ENCODE data around the gene PDGFA.

The PDGFA gene

GRCh38 chr7:519484-520390, at the start of gene PDGFA:
Gene PDGFA, minus strand, starts transcription at chr7:519846. Its CDS starts 845 bp downstream, at chr7:519001.
- DNase-seq (ENCODE audit: low spot score): no peak
- peak within 1 kb of the TSS; percentile 95 to 100 for H3K27ac ChIP-seq
- H3K4me3 ChIP-seq: peak within 1 kb of the TSS; percentile 90
- peak; percentile 18 for TF ChIP-seq CTCF (IDR thresholded peaks at IDR 0.05)

GRCh38 chr7:568031-568951, 48.6 kb upstream of the PDGFA start:
- no peak for TF ChIP-seq CTCF (IDR thresholded peaks at IDR 0.05)
- no peak for DNase-seq (ENCODE audit: low spot score)
- peak overlapping the region; percentile 29 for H3K4me3 ChIP-seq
- peak overlapping the region; percentile 66 to 87 for H3K27ac ChIP-seq

GRCh38 chr7:567305-567883, 47.7 kb upstream of the PDGFA start:
- no peak for DNase-seq (ENCODE audit: low spot score)
- Histone ChIP-seq H3K27ac (peak overlapping the region; percentile 66 to 87), H3K4me3 (no peak overlapping the region)
- no peak for TF ChIP-seq CTCF (IDR thresholded peaks at IDR 0.05)

GRCh38 chr7:566100-566499, 46.5 kb upstream of the PDGFA start:
- Histone ChIP-seq H3K4me3 (no peak overlapping the region), H3K27ac (no peak overlapping the region)
- TF ChIP-seq CTCF (IDR thresholded peaks at IDR 0.05): no peak
- DNase-seq (ENCODE audit: low spot score): no peak

- H3K4me3 ChIP-seq: no peak overlapping the region
- TF ChIP-seq CTCF (IDR thresholded peaks at IDR 0.05): no peak
- no peak for DNase-seq (ENCODE audit: low spot score)
- peak overlapping the region; percentile 4 to 45 for H3K27ac ChIP-seq
These were observed 44.7 kb upstream of the PDGFA start for GRCh38 chr7:564176-564865.

- Histone ChIP-seq H3K27ac (peak overlapping the region in 1 of 2 donors; percentile 45), H3K4me3 (no peak overlapping the region)
- no peak for TF ChIP-seq CTCF (IDR thresholded peaks at IDR 0.05)
- no peak for DNase-seq (ENCODE audit: low spot score)
These were observed 44.1 kb upstream of the PDGFA start for GRCh38 chr7:563629-564170.
